Panc1 (cell line): ENCODE results near the gene HADH.

Source experiments
- POLR2AphosphoS5 ChIP-seq: IDR thresholded peaks from 2 replicates; pipeline ENCODE4 v1.6.1; 2012; ENCODE audit warnings: mild to moderate bottlenecking, low read depth, low read length, moderate library complexity
- TCF7L2 ChIP-seq: IDR thresholded peaks from 2 replicates; pipeline ENCODE4 v1.6.1; 2011; ENCODE audit warnings: mild to moderate bottlenecking, low read depth, low read length, inconsistent platforms
- TF ChIP-seq, protein P1 (sequence below): fragments of 450-650 bp; IDR thresholded peaks from 2 replicates; pipeline ENCODE4 v1.5.1; 2017; ENCODE audit warnings: mild to moderate bottlenecking
- TF ChIP-seq, protein P2 (sequence below), 2 experiments: IDR thresholded peaks; 2 replicates each; pipeline ENCODE4 v1.6.1; 2011 to 2012; ENCODE audit warnings: low read depth in 2 of 2, control low read depth in 1 of 2, low read length in 1 of 2, mild to moderate bottlenecking in 1 of 2, moderate library complexity in 1 of 2; ENCODE audit not compliant: insufficient read depth in 1 of 2

DNA sequence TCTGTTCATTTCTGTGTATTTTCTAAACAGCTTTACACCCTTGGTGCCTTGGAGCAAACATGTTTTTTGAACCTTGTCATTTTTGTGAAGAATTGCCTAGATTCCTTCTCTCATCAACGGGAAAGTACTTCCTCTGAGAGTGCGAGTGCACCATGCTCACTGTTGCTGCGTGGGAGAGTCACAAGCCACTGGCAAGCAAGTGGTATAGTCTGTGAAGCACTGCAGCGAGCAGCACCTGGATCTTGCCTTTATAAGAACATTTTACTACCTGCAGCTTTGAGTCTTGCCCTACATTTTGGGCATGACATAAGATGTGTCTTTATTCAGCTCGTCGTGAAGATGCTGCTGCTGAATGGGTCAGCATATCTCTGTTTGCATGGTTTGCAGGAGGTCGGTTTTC lies 44.9 kb downstream of the HADH start:
- TF ChIP-seq, protein P1, sequence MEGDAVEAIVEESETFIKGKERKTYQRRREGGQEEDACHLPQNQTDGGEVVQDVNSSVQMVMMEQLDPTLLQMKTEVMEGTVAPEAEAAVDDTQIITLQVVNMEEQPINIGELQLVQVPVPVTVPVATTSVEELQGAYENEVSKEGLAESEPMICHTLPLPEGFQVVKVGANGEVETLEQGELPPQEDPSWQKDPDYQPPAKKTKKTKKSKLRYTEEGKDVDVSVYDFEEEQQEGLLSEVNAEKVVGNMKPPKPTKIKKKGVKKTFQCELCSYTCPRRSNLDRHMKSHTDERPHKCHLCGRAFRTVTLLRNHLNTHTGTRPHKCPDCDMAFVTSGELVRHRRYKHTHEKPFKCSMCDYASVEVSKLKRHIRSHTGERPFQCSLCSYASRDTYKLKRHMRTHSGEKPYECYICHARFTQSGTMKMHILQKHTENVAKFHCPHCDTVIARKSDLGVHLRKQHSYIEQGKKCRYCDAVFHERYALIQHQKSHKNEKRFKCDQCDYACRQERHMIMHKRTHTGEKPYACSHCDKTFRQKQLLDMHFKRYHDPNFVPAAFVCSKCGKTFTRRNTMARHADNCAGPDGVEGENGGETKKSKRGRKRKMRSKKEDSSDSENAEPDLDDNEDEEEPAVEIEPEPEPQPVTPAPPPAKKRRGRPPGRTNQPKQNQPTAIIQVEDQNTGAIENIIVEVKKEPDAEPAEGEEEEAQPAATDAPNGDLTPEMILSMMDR = no peak
- TF ChIP-seq POLR2AphosphoS5 (no peak), TCF7L2 (no peak)
- TF ChIP-seq, protein P2, sequence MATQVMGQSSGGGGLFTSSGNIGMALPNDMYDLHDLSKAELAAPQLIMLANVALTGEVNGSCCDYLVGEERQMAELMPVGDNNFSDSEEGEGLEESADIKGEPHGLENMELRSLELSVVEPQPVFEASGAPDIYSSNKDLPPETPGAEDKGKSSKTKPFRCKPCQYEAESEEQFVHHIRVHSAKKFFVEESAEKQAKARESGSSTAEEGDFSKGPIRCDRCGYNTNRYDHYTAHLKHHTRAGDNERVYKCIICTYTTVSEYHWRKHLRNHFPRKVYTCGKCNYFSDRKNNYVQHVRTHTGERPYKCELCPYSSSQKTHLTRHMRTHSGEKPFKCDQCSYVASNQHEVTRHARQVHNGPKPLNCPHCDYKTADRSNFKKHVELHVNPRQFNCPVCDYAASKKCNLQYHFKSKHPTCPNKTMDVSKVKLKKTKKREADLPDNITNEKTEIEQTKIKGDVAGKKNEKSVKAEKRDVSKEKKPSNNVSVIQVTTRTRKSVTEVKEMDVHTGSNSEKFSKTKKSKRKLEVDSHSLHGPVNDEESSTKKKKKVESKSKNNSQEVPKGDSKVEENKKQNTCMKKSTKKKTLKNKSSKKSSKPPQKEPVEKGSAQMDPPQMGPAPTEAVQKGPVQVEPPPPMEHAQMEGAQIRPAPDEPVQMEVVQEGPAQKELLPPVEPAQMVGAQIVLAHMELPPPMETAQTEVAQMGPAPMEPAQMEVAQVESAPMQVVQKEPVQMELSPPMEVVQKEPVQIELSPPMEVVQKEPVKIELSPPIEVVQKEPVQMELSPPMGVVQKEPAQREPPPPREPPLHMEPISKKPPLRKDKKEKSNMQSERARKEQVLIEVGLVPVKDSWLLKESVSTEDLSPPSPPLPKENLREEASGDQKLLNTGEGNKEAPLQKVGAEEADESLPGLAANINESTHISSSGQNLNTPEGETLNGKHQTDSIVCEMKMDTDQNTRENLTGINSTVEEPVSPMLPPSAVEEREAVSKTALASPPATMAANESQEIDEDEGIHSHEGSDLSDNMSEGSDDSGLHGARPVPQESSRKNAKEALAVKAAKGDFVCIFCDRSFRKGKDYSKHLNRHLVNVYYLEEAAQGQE (IDR thresholded peaks at IDR 0.05; ENCODE audit: insufficient read depth in 1 of 2, low read depth in 2 of 2, low read length in 1 of 2) = no peak
